Measurements from ENCODE around the gene TRUB2. TPM values are rescaled to one million over a fixed set of nuclear protein-coding genes. Genes with fewer than 3 reads are reported as not detected.

TRUB2 gene
- total RNA-seq, 4 donors from 2014 or later = 7.2 to 18.3 (median 9.2) TPM

- Histone ChIP-seq H3K9me3 (no peaks in the 10 kb centered on the region), H3K36me3 (peaks cover 2 to 34% (median 4%) of the 10 kb centered on the region in 3 donors), H3K4me1 (no peaks in the 10 kb centered on the region), H3K27ac (no peak overlapping the region), H3K27me3 (no peaks in the 10 kb centered on the region), H3K4me3 (no peak overlapping the region)
- WGBS, 2 donors = 79 to 85% methylated on average over 4 of the region's 4 CpGs
- DNase-seq (ENCODE audit: low spot score in 2 of 2) = no peak
- TF ChIP-seq, protein P1, sequence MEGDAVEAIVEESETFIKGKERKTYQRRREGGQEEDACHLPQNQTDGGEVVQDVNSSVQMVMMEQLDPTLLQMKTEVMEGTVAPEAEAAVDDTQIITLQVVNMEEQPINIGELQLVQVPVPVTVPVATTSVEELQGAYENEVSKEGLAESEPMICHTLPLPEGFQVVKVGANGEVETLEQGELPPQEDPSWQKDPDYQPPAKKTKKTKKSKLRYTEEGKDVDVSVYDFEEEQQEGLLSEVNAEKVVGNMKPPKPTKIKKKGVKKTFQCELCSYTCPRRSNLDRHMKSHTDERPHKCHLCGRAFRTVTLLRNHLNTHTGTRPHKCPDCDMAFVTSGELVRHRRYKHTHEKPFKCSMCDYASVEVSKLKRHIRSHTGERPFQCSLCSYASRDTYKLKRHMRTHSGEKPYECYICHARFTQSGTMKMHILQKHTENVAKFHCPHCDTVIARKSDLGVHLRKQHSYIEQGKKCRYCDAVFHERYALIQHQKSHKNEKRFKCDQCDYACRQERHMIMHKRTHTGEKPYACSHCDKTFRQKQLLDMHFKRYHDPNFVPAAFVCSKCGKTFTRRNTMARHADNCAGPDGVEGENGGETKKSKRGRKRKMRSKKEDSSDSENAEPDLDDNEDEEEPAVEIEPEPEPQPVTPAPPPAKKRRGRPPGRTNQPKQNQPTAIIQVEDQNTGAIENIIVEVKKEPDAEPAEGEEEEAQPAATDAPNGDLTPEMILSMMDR (IDR thresholded peaks at IDR 0.05) = no peak
- TF ChIP-seq EP300 (IDR thresholded peaks at IDR 0.05) = no peak
- TF ChIP-seq POLR2A (IDR thresholded peaks at IDR 0.05) = no peak
Observed at GRCh38 chr9:128293091-128293490, 29.2 kb downstream of the TRUB2 start.

GRCh38 chr9:128292009-128292408, 30.2 kb downstream of the TRUB2 start:
- no peak for TF ChIP-seq EP300 (IDR thresholded peaks at IDR 0.05)
- TF ChIP-seq, protein P1 (IDR thresholded peaks at IDR 0.05) = no peak
- no peak for TF ChIP-seq POLR2A (IDR thresholded peaks at IDR 0.05)
- no peaks in the 10 kb centered on the region for H3K4me1 ChIP-seq
- H3K27ac ChIP-seq = no peak overlapping the region
- 74 to 81% methylated on average over 3 of the region's 3 CpGs for WGBS, 2 donors
- DNase-seq (ENCODE audit: low spot score in 2 of 2) = no peak
- H3K36me3 ChIP-seq = peaks cover 2 to 45% (median 4%) of the 10 kb centered on the region in 3 donors
- no peak overlapping the region for H3K4me3 ChIP-seq
- no peaks in the 10 kb centered on the region for H3K9me3 ChIP-seq
- no peaks in the 10 kb centered on the region for H3K27me3 ChIP-seq

- Histone ChIP-seq H3K27ac (no peak overlapping the region), H3K4me3 (no peak overlapping the region), H3K36me3 (peaks cover 2 to 68% (median 9%) of the 10 kb centered on the region in 3 donors), H3K4me1 (no peaks in the 10 kb centered on the region), H3K27me3 (no peaks in the 10 kb centered on the region), H3K9me3 (no peaks in the 10 kb centered on the region)
- DNase-seq (ENCODE audit: low spot score in 2 of 2) = no peak
- 81 to 89% methylated on average over 11 of the region's 11 CpGs for WGBS, 2 donors
- TF ChIP-seq EP300 (IDR thresholded peaks at IDR 0.05) (no peak), POLR2A (IDR thresholded peaks at IDR 0.05) (no peak)
- TF ChIP-seq, protein P1 (IDR thresholded peaks at IDR 0.05) = no peak
Observed at GRCh38 chr9:128288273-128289004, 33.8 kb downstream of the TRUB2 start.

GRCh38 chr9:128286440-128286839, 35.8 kb downstream of the TRUB2 start:
- 33 to 49% methylated on average over 6 of the region's 6 CpGs for WGBS, 2 donors
- no peaks in the 10 kb centered on the region for H3K4me1 ChIP-seq
- no peak overlapping the region for H3K4me3 ChIP-seq
- no peak overlapping the region for H3K27ac ChIP-seq
- no peak for DNase-seq (ENCODE audit: low spot score in 2 of 2)
- peaks cover 2 to 61% (median 9%) of the 10 kb centered on the region in 3 donors for H3K36me3 ChIP-seq
- no peaks in the 10 kb centered on the region for H3K27me3 ChIP-seq
- no peak for TF ChIP-seq EP300 (IDR thresholded peaks at IDR 0.05)
- TF ChIP-seq POLR2A (IDR thresholded peaks at IDR 0.05) = no peak
- TF ChIP-seq, protein P1 (IDR thresholded peaks at IDR 0.05) = no peak
- H3K9me3 ChIP-seq = no peaks in the 10 kb centered on the region

GRCh38 chr9:128285033-128285784, 37.0 kb downstream of the TRUB2 start:
- WGBS, 2 donors = 93% methylated on average over 12 of the region's 12 CpGs
- H3K9me3 ChIP-seq = no peaks in the 10 kb centered on the region
- H3K4me1 ChIP-seq = no peaks in the 10 kb centered on the region
- TF ChIP-seq EP300 (IDR thresholded peaks at IDR 0.05) = no peak
- TF ChIP-seq, protein P1 (IDR thresholded peaks at IDR 0.05) = no peak
- no peak for TF ChIP-seq POLR2A (IDR thresholded peaks at IDR 0.05)
- H3K27ac ChIP-seq = no peak overlapping the region
- H3K27me3 ChIP-seq = no peaks in the 10 kb centered on the region
- no peak overlapping the region for H3K4me3 ChIP-seq
- DNase-seq (ENCODE audit: low spot score in 2 of 2) = no peak
- H3K36me3 ChIP-seq = peaks cover 2 to 59% (median 9%) of the 10 kb centered on the region in 3 donors
